HepG2 (cell line): ENCODE results near the gene CHM. TPM values are rescaled to one million over a fixed set of nuclear protein-coding genes. Genes with fewer than 3 reads are reported as not detected.

Experiments
- ARHGAP35 ChIP-seq: sonication (generic); formaldehyde crosslinking; IDR thresholded peaks from 2 replicates; pipeline ENCODE4 v1.9.0; 2022; ENCODE audit warnings: mild to moderate bottlenecking, inconsistent platforms, moderate library complexity, missing genetic modification reagents, borderline replicate concordance
- HOXA3 ChIP-seq: sonication (generic); formaldehyde crosslinking; IDR thresholded peaks from 2 replicates; pipeline ENCODE4 v1.5.0; 2020; ENCODE audit warnings: missing genetic modification reagents
- ISX ChIP-seq: sonication (generic); formaldehyde crosslinking; conservative IDR thresholded peaks from 2 replicates; pipeline ENCODE4 v1.5.0; 2020; ENCODE audit warnings: missing genetic modification reagents
- KAT7 ChIP-seq: IDR thresholded peaks from 2 replicates; pipeline ENCODE4 v1.6.1; 2018; ENCODE audit warnings: borderline replicate concordance, missing compliant biosample characterization
- KLF16 ChIP-seq, 2 experiments: sonication (generic) in 1 of 2; formaldehyde crosslinking in 1 of 2; IDR thresholded peaks; 2 replicates each; pipeline versions ENCODE4 v1.6.1 to v1.8.0; 2016 to 2023; ENCODE audit warnings: missing genetic modification reagents in 2 of 2, missing compliant biosample characterization in 1 of 2
- LRRFIP1 ChIP-seq: sonication (generic); formaldehyde crosslinking; conservative IDR thresholded peaks from 2 replicates; pipeline ENCODE4 v1.4.0; 2020; ENCODE audit warnings: missing genetic modification reagents
- MXD4 ChIP-seq: IDR thresholded peaks from 2 replicates; pipeline ENCODE4 v1.6.1; 2016; ENCODE audit warnings: mild to moderate bottlenecking, missing biosample characterization, missing genetic modification reagents
- NBN ChIP-seq: fragments of 450-650 bp; conservative IDR thresholded peaks from 2 replicates; pipeline ENCODE4 v1.6.1; 2017
- NKX3-1 ChIP-seq: sonication (generic); formaldehyde crosslinking; IDR thresholded peaks from 2 replicates; pipeline ENCODE4 v1.5.0; 2020; ENCODE audit warnings: missing genetic modification reagents
- SATB2 ChIP-seq: sonication (generic); formaldehyde crosslinking; IDR thresholded peaks from 2 replicates; pipeline ENCODE4 v1.5.0; 2020; ENCODE audit warnings: missing genetic modification reagents
- SMAD3 ChIP-seq: sonication (generic); formaldehyde crosslinking; IDR thresholded peaks from 2 replicates; pipeline ENCODE4 v1.4.0; 2020; ENCODE audit warnings: missing genetic modification reagents
- U2AF2 ChIP-seq: fragments of 200-400 bp; formaldehyde crosslinking; IDR thresholded peaks from 2 replicates; pipeline ENCODE4 v1.6.1; 2017; ENCODE audit warnings: low read depth, mild to moderate bottlenecking, low read length
- ZNF549 ChIP-seq: sonication (generic); formaldehyde crosslinking; IDR thresholded peaks from 2 replicates; pipeline ENCODE4 v1.5.0; 2020; ENCODE audit warnings: missing genetic modification reagents
- ZNF556 ChIP-seq: sonication (generic); formaldehyde crosslinking; IDR thresholded peaks from 2 replicates; pipeline ENCODE4 v1.4.0; 2020; ENCODE audit warnings: mild to moderate bottlenecking, missing genetic modification reagents, borderline replicate concordance
- ZNF567 ChIP-seq: sonication (generic); formaldehyde crosslinking; IDR thresholded peaks from 2 replicates; pipeline ENCODE4 v1.8.1; 2023; ENCODE audit warnings: mild to moderate bottlenecking, missing genetic modification reagents, borderline replicate concordance
- polyA plus RNA-seq, 8 experiments: library from polyadenylated mRNA; depleted of rRNA in 3 of 8; stranded (reverse) in 7 of 8; unstranded in 1 of 8; fragments of >200 nt; fragmentation: Illumina TruSeq in 4 of 8; extraction: Trizol in 4 of 8; gene quantifications; 2 replicates each; pipeline versions ENCODE4 v1.2.1 to v1.2.3, GENCODE V29; 2011 to 2016; ENCODE audit warnings: low read depth in 4 of 8, missing spikeins in 1 of 8, mixed read lengths in 1 of 8; ENCODE audit not compliant: insufficient read depth in 1 of 8
- total RNA-seq, 5 experiments: library from RNA; depleted of rRNA; stranded (reverse); fragments of >200 nt; fragmentation: Illumina TruSeq; extraction: Trizol; gene quantifications; 2 replicates each; pipeline ENCODE4 v1.2.3, GENCODE V29; 2016; ENCODE audit warnings: low read depth in 1 of 5
- TF ChIP-seq, protein P1 (sequence below): sonication (generic); formaldehyde crosslinking; IDR thresholded peaks from 2 replicates; pipeline ENCODE4; 2020; ENCODE audit warnings: missing genetic modification reagents, mild to moderate bottlenecking, borderline replicate concordance
- TF ChIP-seq, protein P2 (sequence below): sonication (generic); formaldehyde crosslinking; conservative IDR thresholded peaks from 2 replicates; pipeline ENCODE4 v1.8.1; 2023; ENCODE audit warnings: missing genetic modification reagents
- TF ChIP-seq, protein P3 (sequence below): sonication (generic); formaldehyde crosslinking; IDR thresholded peaks from 2 replicates; pipeline ENCODE4 v1.4.0; 2020; ENCODE audit warnings: missing genetic modification reagents, borderline replicate concordance

The CHM gene
- total and polyA plus RNA-seq, 2 of the 13 experiments (the other 11 are each of a cell fraction or from before 2014, with no cell fraction given) = 15.1 to 15.5 TPM

- TF ChIP-seq SATB2 (CRISPR knock-in tag) (no peak), KAT7 (CRISPR knock-in tag) (peak; percentile 41; the same call in 1 of the 2 replicates), ZNF556 (CRISPR knock-in tag) (no peak), NKX3-1 (CRISPR knock-in tag) (no peak), U2AF2 (no peak), ZNF567 (CRISPR knock-in tag) (no peak), ISX (no peak), LRRFIP1 (CRISPR knock-in tag) (no peak), KLF16 (CRISPR knock-in tag; IDR thresholded peaks at IDR 0.05) (no peak), ZNF549 (CRISPR knock-in tag) (no peak), HOXA3 (CRISPR knock-in tag) (peak; percentile 46; the same call in 1 of the 2 replicates), ARHGAP35 (CRISPR knock-in tag) (no peak), SMAD3 (CRISPR knock-in tag) (0 out of 2 replicates have a peak, but pooled peaks have one; percentile 24), NBN (no peak), MXD4 (CRISPR knock-in tag) (no peak)
- TF ChIP-seq, protein P1, sequence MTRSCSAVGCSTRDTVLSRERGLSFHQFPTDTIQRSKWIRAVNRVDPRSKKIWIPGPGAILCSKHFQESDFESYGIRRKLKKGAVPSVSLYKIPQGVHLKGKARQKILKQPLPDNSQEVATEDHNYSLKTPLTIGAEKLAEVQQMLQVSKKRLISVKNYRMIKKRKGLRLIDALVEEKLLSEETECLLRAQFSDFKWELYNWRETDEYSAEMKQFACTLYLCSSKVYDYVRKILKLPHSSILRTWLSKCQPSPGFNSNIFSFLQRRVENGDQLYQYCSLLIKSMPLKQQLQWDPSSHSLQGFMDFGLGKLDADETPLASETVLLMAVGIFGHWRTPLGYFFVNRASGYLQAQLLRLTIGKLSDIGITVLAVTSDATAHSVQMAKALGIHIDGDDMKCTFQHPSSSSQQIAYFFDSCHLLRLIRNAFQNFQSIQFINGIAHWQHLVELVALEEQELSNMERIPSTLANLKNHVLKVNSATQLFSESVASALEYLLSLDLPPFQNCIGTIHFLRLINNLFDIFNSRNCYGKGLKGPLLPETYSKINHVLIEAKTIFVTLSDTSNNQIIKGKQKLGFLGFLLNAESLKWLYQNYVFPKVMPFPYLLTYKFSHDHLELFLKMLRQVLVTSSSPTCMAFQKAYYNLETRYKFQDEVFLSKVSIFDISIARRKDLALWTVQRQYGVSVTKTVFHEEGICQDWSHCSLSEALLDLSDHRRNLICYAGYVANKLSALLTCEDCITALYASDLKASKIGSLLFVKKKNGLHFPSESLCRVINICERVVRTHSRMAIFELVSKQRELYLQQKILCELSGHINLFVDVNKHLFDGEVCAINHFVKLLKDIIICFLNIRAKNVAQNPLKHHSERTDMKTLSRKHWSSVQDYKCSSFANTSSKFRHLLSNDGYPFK (CRISPR knock-in tag) = peak; percentile 57; the same call in 1 of the 2 replicates
- TF ChIP-seq, protein P2, sequence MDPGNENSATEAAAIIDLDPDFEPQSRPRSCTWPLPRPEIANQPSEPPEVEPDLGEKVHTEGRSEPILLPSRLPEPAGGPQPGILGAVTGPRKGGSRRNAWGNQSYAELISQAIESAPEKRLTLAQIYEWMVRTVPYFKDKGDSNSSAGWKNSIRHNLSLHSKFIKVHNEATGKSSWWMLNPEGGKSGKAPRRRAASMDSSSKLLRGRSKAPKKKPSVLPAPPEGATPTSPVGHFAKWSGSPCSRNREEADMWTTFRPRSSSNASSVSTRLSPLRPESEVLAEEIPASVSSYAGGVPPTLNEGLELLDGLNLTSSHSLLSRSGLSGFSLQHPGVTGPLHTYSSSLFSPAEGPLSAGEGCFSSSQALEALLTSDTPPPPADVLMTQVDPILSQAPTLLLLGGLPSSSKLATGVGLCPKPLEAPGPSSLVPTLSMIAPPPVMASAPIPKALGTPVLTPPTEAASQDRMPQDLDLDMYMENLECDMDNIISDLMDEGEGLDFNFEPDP (CRISPR knock-in tag) = no peak
- TF ChIP-seq, protein P3, sequence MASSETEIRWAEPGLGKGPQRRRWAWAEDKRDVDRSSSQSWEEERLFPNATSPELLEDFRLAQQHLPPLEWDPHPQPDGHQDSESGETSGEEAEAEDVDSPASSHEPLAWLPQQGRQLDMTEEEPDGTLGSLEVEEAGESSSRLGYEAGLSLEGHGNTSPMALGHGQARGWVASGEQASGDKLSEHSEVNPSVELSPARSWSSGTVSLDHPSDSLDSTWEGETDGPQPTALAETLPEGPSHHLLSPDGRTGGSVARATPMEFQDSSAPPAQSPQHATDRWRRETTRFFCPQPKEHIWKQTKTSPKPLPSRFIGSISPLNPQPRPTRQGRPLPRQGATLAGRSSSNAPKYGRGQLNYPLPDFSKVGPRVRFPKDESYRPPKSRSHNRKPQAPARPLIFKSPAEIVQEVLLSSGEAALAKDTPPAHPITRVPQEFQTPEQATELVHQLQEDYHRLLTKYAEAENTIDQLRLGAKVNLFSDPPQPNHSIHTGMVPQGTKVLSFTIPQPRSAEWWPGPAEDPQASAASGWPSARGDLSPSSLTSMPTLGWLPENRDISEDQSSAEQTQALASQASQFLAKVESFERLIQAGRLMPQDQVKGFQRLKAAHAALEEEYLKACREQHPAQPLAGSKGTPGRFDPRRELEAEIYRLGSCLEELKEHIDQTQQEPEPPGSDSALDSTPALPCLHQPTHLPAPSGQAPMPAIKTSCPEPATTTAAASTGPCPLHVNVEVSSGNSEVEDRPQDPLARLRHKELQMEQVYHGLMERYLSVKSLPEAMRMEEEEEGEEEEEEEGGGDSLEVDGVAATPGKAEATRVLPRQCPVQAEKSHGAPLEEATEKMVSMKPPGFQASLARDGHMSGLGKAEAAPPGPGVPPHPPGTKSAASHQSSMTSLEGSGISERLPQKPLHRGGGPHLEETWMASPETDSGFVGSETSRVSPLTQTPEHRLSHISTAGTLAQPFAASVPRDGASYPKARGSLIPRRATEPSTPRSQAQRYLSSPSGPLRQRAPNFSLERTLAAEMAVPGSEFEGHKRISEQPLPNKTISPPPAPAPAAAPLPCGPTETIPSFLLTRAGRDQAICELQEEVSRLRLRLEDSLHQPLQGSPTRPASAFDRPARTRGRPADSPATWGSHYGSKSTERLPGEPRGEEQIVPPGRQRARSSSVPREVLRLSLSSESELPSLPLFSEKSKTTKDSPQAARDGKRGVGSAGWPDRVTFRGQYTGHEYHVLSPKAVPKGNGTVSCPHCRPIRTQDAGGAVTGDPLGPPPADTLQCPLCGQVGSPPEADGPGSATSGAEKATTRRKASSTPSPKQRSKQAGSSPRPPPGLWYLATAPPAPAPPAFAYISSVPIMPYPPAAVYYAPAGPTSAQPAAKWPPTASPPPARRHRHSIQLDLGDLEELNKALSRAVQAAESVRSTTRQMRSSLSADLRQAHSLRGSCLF (CRISPR knock-in tag) = no peak
Measured at GRCh38 chrX:86002076-86002896, 45.1 kb downstream of the CHM start (continued).
